NCI-H128 (cell line): ENCODE measurements around the gene FGF1.
"Not testable (repeated sequence)": the region's sequence is repeated elsewhere in the genome, so short reads cannot be mapped to it uniquely, and the experiment has no call there.

Experiments used
- DNase-seq: peaks from one replicate; lab custom pipeline; 2025; ENCODE audit not compliant: unreplicated experiment; lab: John Stamatoyannopoulos, UW

The FGF1 gene

GRCh38 chr5:142671266-142671665 is 14.6 kb downstream of the FGF1 start:
- DNase-seq: no peak

- DNase-seq: no peak
These were observed 15.1 kb downstream of the FGF1 start for GRCh38 chr5:142670804-142671203.

GRCh38 chr5:142669477-142669876 is 16.4 kb downstream of the FGF1 start:
- DNase-seq: no peak

- no peak for DNase-seq
These were observed 17.6 kb downstream of the FGF1 start for GRCh38 chr5:142668336-142668735.

GRCh38 chr5:142667831-142668230 is 18.1 kb downstream of the FGF1 start:
- no peak for DNase-seq

- no peak for DNase-seq
These were observed 21.3 kb downstream of the FGF1 start for GRCh38 chr5:142664636-142665035.

- no peak for DNase-seq
These were observed 21.8 kb downstream of the FGF1 start for GRCh38 chr5:142664067-142664466.

GRCh38 chr5:142663246-142663645 is 22.6 kb downstream of the FGF1 start:
- DNase-seq: no peak

GRCh38 chr5:142661957-142662356 is 23.9 kb downstream of the FGF1 start:
- no peak for DNase-seq

- no peak for DNase-seq
These were observed 24.7 kb downstream of the FGF1 start for GRCh38 chr5:142661143-142661542.

GRCh38 chr5:142660731-142661130 is 25.2 kb downstream of the FGF1 start:
- DNase-seq: no peak

GRCh38 chr5:142660196-142660595 is 25.7 kb downstream of the FGF1 start:
- DNase-seq: no peak

- no peak for DNase-seq
These were observed 26.5 kb downstream of the FGF1 start for GRCh38 chr5:142659405-142659804.

- DNase-seq: no peak
These were observed 27.6 kb downstream of the FGF1 start for GRCh38 chr5:142658278-142658677.

GRCh38 chr5:142657446-142657845 is 28.4 kb downstream of the FGF1 start:
- DNase-seq: no peak

- peak; percentile 20 for DNase-seq
These were observed 30.3 kb downstream of the FGF1 start for GRCh38 chr5:142655339-142656267.

GRCh38 chr5:142654578-142655058 is 31.3 kb downstream of the FGF1 start:
- no peak for DNase-seq

- DNase-seq: no peak
These were observed 32.6 kb downstream of the FGF1 start for GRCh38 chr5:142653321-142653720.

- DNase-seq: no peak
These were observed 33.3 kb downstream of the FGF1 start for GRCh38 chr5:142652563-142652962.

GRCh38 chr5:142650881-142651280 is 35.0 kb downstream of the FGF1 start:
- DNase-seq: no peak

- no peak for DNase-seq
These were observed 35.8 kb downstream of the FGF1 start for GRCh38 chr5:142650060-142650459.

GRCh38 chr5:142648108-142648507 is 37.8 kb downstream of the FGF1 start:
- DNase-seq: not testable (repeated sequence)

GRCh38 chr5:142645456-142645855 is 40.4 kb downstream of the FGF1 start:
- DNase-seq: no peak
